ENCODE results near the gene RRP15.

RRP15 gene

DNA sequence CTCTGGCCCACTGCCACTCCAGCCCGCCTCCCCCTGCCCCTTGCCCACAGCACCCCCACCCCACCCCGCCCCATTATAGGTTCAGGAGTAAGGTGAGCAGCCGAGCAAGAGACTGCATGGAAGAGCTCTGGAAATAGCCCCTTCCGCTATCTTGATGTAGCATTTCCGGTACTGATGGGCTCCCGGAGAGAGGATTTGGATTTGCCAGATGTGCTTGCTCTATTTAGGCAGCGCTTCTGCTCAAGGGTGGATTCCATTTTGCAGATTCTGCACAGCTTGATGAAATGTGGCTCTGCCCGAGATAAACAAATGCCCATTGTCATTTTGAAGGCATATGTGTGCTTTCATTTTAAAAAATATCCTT is 67.0 kb downstream of the RRP15 start:
- TF ChIP-seq, protein P1, sequence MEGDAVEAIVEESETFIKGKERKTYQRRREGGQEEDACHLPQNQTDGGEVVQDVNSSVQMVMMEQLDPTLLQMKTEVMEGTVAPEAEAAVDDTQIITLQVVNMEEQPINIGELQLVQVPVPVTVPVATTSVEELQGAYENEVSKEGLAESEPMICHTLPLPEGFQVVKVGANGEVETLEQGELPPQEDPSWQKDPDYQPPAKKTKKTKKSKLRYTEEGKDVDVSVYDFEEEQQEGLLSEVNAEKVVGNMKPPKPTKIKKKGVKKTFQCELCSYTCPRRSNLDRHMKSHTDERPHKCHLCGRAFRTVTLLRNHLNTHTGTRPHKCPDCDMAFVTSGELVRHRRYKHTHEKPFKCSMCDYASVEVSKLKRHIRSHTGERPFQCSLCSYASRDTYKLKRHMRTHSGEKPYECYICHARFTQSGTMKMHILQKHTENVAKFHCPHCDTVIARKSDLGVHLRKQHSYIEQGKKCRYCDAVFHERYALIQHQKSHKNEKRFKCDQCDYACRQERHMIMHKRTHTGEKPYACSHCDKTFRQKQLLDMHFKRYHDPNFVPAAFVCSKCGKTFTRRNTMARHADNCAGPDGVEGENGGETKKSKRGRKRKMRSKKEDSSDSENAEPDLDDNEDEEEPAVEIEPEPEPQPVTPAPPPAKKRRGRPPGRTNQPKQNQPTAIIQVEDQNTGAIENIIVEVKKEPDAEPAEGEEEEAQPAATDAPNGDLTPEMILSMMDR (IDR thresholded peaks at IDR 0.05; ENCODE audit: low read depth, low read length, missing control alignments), result no peak
- H3K4me3 ChIP-seq (ENCODE audit: low read depth, low read length), result no peak overlapping the region
- in situ Hi-C loops (cut with HindIII; ENCODE audit: low sequenced_read_pairs), result no loop called here
- no peak for DNase-seq (ENCODE audit: low read depth)

DNA sequence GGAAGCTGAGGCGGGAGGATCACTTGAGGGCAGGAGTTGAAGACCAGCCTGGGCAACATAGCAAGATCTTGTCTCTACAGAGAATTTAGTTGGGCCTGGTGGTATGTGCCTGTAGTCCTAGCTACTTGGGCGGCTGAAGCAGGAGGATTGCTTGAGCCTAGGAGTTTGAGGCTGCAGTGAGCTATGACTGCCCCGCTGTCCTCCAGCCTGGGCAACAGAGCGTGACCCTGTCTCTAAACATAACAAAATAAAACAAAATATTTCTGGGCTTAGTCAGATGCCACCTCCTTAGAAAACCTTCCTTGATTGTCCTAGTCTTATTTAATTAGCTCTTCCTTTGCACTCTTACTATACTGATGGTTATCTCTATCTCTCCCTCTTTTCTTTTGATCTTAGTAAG is 68.6 kb downstream of the RRP15 start:
- in situ Hi-C loops (cut with HindIII; ENCODE audit: low sequenced_read_pairs), result no loop called here
- no peak for DNase-seq (ENCODE audit: low read depth)
- no peak overlapping the region for H3K4me3 ChIP-seq (ENCODE audit: low read depth, low read length)
- TF ChIP-seq, protein P1 (IDR thresholded peaks at IDR 0.05; ENCODE audit: low read depth, low read length, missing control alignments), result no peak

DNA sequence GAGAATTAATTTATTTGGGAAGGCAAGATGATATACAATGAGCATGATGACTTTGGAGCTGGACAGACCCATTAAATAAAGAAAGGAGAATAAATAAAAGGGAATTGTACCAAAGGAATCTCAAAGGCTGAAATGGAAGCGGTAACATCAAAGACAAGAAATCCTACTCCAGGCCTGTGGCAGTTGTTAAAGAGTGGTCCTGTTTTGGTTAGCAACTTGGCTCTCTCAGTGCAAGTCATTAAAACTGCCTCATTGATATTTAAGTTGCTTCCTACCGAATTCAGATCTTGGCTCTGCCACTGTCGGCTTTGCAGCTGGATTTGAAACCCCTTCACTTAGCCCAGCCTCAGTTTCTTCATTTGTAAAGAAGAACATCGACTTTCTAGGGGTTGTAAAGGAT is 70.2 kb downstream of the RRP15 start:
- no peak overlapping the region for H3K4me3 ChIP-seq (ENCODE audit: low read depth, low read length)
- TF ChIP-seq, protein P1 (IDR thresholded peaks at IDR 0.05; ENCODE audit: low read depth, low read length, missing control alignments), result no peak
- in situ Hi-C loops (cut with HindIII; ENCODE audit: low sequenced_read_pairs), result no loop called here
- DNase-seq (ENCODE audit: low read depth), result no peak

- no peak for DNase-seq (ENCODE audit: low read depth)
- in situ Hi-C loops (cut with HindIII; ENCODE audit: low sequenced_read_pairs), result no loop called here
- TF ChIP-seq, protein P1 (IDR thresholded peaks at IDR 0.05; ENCODE audit: low read depth, low read length, missing control alignments), result no peak
- H3K4me3 ChIP-seq (ENCODE audit: low read depth, low read length), result no peak overlapping the region
Observed at GRCh38 chr1:218357211-218357892, 72.3 kb downstream of the RRP15 start.

GRCh38 chr1:218357893-218358232 is 72.8 kb downstream of the RRP15 start:
- no peak for DNase-seq (ENCODE audit: low read depth)
- TF ChIP-seq, protein P1 (IDR thresholded peaks at IDR 0.05; ENCODE audit: low read depth, low read length, missing control alignments), result no peak
- no peak overlapping the region for H3K4me3 ChIP-seq (ENCODE audit: low read depth, low read length)
- in situ Hi-C loops (cut with HindIII; ENCODE audit: low sequenced_read_pairs), result no loop called here

DNA sequence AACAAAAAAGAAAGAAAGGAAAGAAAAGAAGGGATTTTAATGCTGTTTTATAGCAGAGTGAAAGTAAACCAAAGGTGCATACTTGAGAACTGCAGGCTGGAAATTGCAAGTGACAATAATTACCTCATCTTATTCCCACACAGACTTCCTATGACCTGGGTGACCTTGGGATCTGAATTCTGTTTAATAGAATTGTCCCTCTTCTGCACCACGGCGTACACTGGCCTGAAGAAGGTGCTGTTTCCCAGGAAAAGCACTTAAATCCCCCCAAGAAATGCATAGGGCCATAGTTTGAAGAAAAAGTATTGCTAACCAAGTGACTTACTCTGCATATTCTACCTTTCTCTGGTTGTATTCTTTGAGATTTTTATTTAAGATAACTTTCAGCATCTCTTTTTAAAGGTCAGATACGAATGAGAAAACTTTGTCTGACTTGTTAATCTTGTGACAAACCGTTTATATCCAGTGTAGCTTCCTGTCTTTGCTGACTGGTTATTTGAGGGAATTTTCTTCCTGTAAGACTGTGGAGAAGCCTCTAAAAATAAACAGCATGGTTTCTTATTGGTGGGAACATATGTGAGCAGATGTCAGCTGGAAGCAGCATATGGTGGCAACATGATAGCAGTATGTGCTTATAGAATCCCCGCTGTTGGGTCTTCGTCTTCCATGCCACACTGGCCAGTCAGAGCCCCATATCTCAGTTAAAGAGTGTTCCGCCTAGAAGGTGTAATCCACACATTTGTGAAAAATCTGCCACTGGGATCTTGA is 76.4 kb downstream of the RRP15 start:
- no peak overlapping the region for H3K4me3 ChIP-seq (ENCODE audit: low read depth, low read length)
- DNase-seq (ENCODE audit: low read depth), result no peak
- in situ Hi-C loops (cut with HindIII; ENCODE audit: low sequenced_read_pairs), result no loop called here
- TF ChIP-seq, protein P1 (IDR thresholded peaks at IDR 0.05; ENCODE audit: low read depth, low read length, missing control alignments), result peak; percentile 66

Measured in astrocyte of the cerebellum (primary cell).